ENCODE data around the gene LILRB4.
"Not testable (repeated sequence)": the region's sequence is repeated elsewhere in the genome, so short reads cannot be mapped to it uniquely, and the experiment has no call there.

Gene LILRB4

GRCh38 chr19:54694648-54695047, 31.9 kb downstream of the LILRB4 start:
- no peak for DNase-seq (ENCODE audit: low spot score)

GRCh38 chr19:54696117-54696548, 33.3 kb downstream of the LILRB4 start:
- DNase-seq (ENCODE audit: low spot score) = no peak

DNA sequence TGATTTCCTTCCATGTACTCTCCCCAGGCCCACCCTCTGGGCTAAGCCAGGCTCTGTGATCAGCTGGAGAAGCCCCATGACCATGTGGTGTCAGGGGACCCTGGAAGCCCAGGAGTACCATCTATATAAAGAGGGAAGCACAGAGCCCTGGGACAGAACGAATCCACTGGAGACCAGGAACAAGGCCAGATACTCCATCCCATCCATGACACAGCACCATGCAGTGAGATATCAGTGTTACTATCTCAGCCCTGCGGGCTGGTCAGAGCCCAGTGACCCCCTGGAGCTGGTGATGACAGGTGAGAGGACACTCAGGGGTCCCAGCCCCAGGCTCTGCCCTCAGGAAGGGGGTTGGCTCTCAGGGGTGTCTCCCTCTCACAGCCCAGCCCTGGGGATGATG, 34.0 kb downstream of the LILRB4 start:
- no peak for DNase-seq (ENCODE audit: low spot score)

DNA sequence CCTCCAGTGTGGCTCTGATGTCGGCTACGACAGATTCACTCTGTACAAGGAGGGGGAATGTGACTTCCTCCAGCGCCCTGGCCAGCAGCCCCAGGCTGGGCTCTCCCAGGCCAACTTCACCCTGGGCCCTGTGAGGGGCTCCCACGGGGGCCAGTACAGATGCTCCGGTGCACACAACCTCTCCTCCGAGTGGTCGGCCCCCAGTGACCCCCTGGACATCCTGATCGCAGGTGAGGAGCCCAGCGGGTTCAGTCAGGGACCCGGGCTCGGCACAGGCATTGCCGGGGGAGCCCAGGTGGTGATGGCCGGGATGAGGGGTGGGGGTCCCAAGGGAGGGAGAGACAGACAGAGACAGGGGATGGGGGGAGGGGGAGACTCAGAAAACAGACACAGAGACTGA, 34.9 kb downstream of the LILRB4 start:
- DNase-seq (ENCODE audit: low spot score) = not testable (repeated sequence)

DNA sequence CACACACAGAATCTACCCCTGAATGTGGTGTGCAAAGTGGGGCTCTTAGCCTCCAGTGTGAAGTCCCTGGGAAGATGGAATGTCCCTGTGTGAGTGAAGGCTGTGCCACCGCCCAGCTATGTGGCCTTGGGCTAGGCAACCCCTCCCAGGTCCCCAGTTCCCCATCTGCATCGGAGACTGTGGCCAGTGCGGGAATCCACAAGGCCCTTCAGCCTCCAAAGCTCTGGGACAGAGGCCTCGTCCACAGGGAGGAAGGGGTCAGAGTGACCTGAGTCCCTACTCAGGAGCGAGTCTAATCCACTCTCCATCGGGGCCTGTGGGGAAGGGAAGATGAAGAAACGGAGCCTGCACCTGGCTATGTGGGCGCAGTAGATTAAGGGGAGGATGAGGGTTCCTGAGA, 42.1 kb downstream of the LILRB4 start:
- DNase-seq (ENCODE audit: low spot score) = no peak

GRCh38 chr19:54707962-54708361, 45.2 kb downstream of the LILRB4 start:
- DNase-seq (ENCODE audit: low spot score) = no peak

- DNase-seq (ENCODE audit: low spot score) = no peak
Observed at GRCh38 chr19:54708781-54709180, 46.0 kb downstream of the LILRB4 start.

- no peak for DNase-seq (ENCODE audit: low spot score)
Observed at GRCh38 chr19:54709212-54709948, 46.6 kb downstream of the LILRB4 start.

- DNase-seq (ENCODE audit: low spot score) = not testable (repeated sequence)
Observed at GRCh38 chr19:54709956-54710355, 47.2 kb downstream of the LILRB4 start.
